SK-N-SH (cell line): ENCODE data around the gene AIF1. TPM values are rescaled to one million over a fixed set of nuclear protein-coding genes. Genes with fewer than 3 reads are reported as not detected.
"Not testable (repeated sequence)": the region's sequence is repeated elsewhere in the genome, so short reads cannot be mapped to it uniquely, and the experiment has no call there.

Experiments
- CTCF ChIA-PET: fragments of 300-600, 350-600 bp; formaldehyde crosslinking; extraction: SDS; loops from one replicate; lab custom pipeline; 2021; lab: Yijun Ruan, JAX
- POLR2A ChIA-PET: fragments of 350-600 bp; sonication (Branson Sonifier 250); formaldehyde crosslinking; extraction: SDS; loops from one replicate; lab custom pipeline; 2020; ENCODE audit warnings: antibody characterized with exemption, inconsistent platforms; lab: Yijun Ruan, JAX
- DNase-seq: peaks from one replicate; pipeline ENCODE4 v3.0.0; 2012
- H2AFZ ChIP-seq: fragments of 200-600 bp; sonication (generic); 2 replicates; pipeline ENCODE4 v1.8.1; 2016; ENCODE audit warnings: antibody characterized with exemption, mild to moderate bottlenecking, low read depth
- H3F3A ChIP-seq: fragments of 200-600 bp; sonication (generic); replicated peaks from 2 replicates; pipeline ENCODE3; 2016; ENCODE audit warnings: antibody characterized with exemption, mild to moderate bottlenecking; ENCODE audit not compliant: insufficient read depth
- H3K27ac ChIP-seq, 2 experiments: fragments of 200-500 bp in 1 of 2; fragments of 200-600 bp in 1 of 2; sonication (Bioruptor generic) in 1 of 2; sonication (generic), shearing (Covaris generic) in 1 of 2; 2 replicates each; pipeline versions ENCODE4 v1.5.1 to v1.6.1; 2014 to 2016; ENCODE audit warnings: low read depth in 2 of 2, inconsistent platforms in 1 of 2, low read length in 1 of 2, mild to moderate bottlenecking in 1 of 2, mixed read lengths in 1 of 2
- H3K27me3 ChIP-seq: fragments of 200-600 bp; sonication (generic), shearing (Covaris generic); 2 replicates; pipeline ENCODE4 v1.6.1; 2016; ENCODE audit warnings: mixed run types; ENCODE audit not compliant: insufficient read depth
- H3K36me3 ChIP-seq, 2 experiments: fragments of 200-500 bp in 1 of 2; fragments of 200-600 bp in 1 of 2; sonication (Bioruptor generic) in 1 of 2; sonication (generic) in 1 of 2; replicated peaks in 1 of 2; 2 replicates each; pipeline versions ENCODE3 to v1.5.1; 2014 to 2016; ENCODE audit warnings: low read length in 1 of 2, mild to moderate bottlenecking in 1 of 2; ENCODE audit not compliant: insufficient read depth in 2 of 2, control insufficient read depth in 1 of 2
- H3K4me1 ChIP-seq, 2 experiments: fragments of 200-500 bp in 1 of 2; fragments of 200-600 bp in 1 of 2; sonication (Bioruptor generic) in 1 of 2; sonication (generic), shearing (Covaris generic) in 1 of 2; 2 replicates each; pipeline versions ENCODE4 v1.5.1 to v1.6.1; 2014 to 2016; ENCODE audit warnings: low read depth in 1 of 2, low read length in 1 of 2, mixed run types in 1 of 2; ENCODE audit not compliant: insufficient read depth in 2 of 2, control insufficient read depth in 1 of 2
- H3K4me2 ChIP-seq: fragments of 200-600 bp; sonication (generic), shearing (Covaris generic); 2 replicates; pipeline ENCODE4 v1.6.1; 2017; ENCODE audit warnings: mixed run types
- H3K4me3 ChIP-seq, 2 experiments: fragments of 200-500 bp in 1 of 2; fragments of 200-600 bp in 1 of 2; sonication (Bioruptor generic) in 1 of 2; sonication (generic), shearing (Covaris generic) in 1 of 2; 2 replicates each; pipeline versions ENCODE4 v1.5.1 to v1.8.1; 2014 to 2016; ENCODE audit warnings: low read depth in 2 of 2, inconsistent platforms in 1 of 2, low read length in 1 of 2, mild to moderate bottlenecking in 1 of 2, mixed read lengths in 1 of 2, moderate library complexity in 1 of 2
- H3K79me2 ChIP-seq: fragments of 200-600 bp; sonication (generic); 2 replicates; pipeline ENCODE4 v1.8.1; 2017; ENCODE audit warnings: mild to moderate bottlenecking; ENCODE audit not compliant: insufficient read depth
- H3K9ac ChIP-seq: fragments of 200-600 bp; sonication (generic); 2 replicates; pipeline ENCODE4 v1.6.1; 2017; ENCODE audit warnings: mixed run types
- H3K9me2 ChIP-seq: fragments of 200-600 bp; sonication (generic); 2 replicates; pipeline ENCODE4 v1.6.1; 2017; ENCODE audit warnings: mixed run types
- H3K9me3 ChIP-seq: fragments of 200-600 bp; sonication (generic); 2 replicates; pipeline ENCODE4 v1.6.1; 2017; ENCODE audit warnings: mixed run types, mild to moderate bottlenecking, moderate library complexity
- H4K20me1 ChIP-seq: fragments of 200-600 bp; sonication (generic); 2 replicates; pipeline ENCODE4 v1.6.1; 2017; ENCODE audit warnings: mild to moderate bottlenecking, mixed run types; ENCODE audit not compliant: insufficient read depth
- ELF1 ChIP-seq: IDR thresholded peaks from 2 replicates; pipeline ENCODE4 v1.4.0; 2012
- IRF3 ChIP-seq: fragments of 150-350 bp; IDR thresholded peaks from 2 replicates; pipeline ENCODE4 v1.6.1; 2016; ENCODE audit warnings: mild to moderate bottlenecking, low read depth, low read length
- JUND ChIP-seq: IDR thresholded peaks from 2 replicates; pipeline ENCODE4 v1.4.0; 2012
- MEF2A ChIP-seq: IDR thresholded peaks from 2 replicates; pipeline ENCODE4 v1.4.0; 2012; ENCODE audit warnings: low read depth, borderline replicate concordance
- NFIC ChIP-seq: IDR thresholded peaks from 2 replicates; pipeline ENCODE4 v1.4.0; 2012; ENCODE audit warnings: borderline replicate concordance
- NRF1 ChIP-seq: IDR thresholded peaks from 2 replicates; pipeline ENCODE4 v1.6.1; 2012; ENCODE audit warnings: low read depth, mild to moderate bottlenecking, low read length
- PBX3 ChIP-seq: IDR thresholded peaks from 2 replicates; pipeline ENCODE4; 2012
- POLR2AphosphoS5 ChIP-seq: IDR thresholded peaks from 2 replicates; pipeline ENCODE4 v1.6.1; 2012; ENCODE audit warnings: low read depth, low read length
- RFX5 ChIP-seq: IDR thresholded peaks from 2 replicates; pipeline ENCODE4 v1.6.1; 2012; ENCODE audit warnings: mild to moderate bottlenecking, improper control_type of control experiment, low read length
- RXRA ChIP-seq: IDR thresholded peaks from 2 replicates; pipeline ENCODE4 v1.4.0; 2012; ENCODE audit warnings: low read depth, mild to moderate bottlenecking, borderline replicate concordance
- SIN3A ChIP-seq: IDR thresholded peaks from 2 replicates; pipeline ENCODE4 v1.6.1; 2012; ENCODE audit warnings: low read depth, mild to moderate bottlenecking, low read length, moderate library complexity, borderline replicate concordance
- USF1 ChIP-seq: IDR thresholded peaks from 2 replicates; pipeline ENCODE4 v1.4.0; 2012; ENCODE audit warnings: low read depth, borderline replicate concordance
- YY1 ChIP-seq: IDR thresholded peaks from 2 replicates; pipeline ENCODE4 v1.4.0; 2012; ENCODE audit warnings: low read depth, mild to moderate bottlenecking
- WGBS: methylation state at CpG from one replicate; pipeline ENCODE4 v1.1.6; 2017; ENCODE audit warnings: low lambda C conversion rate; 5-methylcytosine and 5-hydroxymethylcytosine counted together
- polyA plus RNA-seq, 3 experiments: library from polyadenylated mRNA; depleted of rRNA; stranded (reverse); fragments of >200 nt; gene quantifications; 2 replicates each; pipeline ENCODE4 v1.2.3, GENCODE V29; 2012

The AIF1 gene
- polyA plus RNA-seq, 1 of the 3 experiments (the other 2 are of a cell fraction) = not detected

DNA sequence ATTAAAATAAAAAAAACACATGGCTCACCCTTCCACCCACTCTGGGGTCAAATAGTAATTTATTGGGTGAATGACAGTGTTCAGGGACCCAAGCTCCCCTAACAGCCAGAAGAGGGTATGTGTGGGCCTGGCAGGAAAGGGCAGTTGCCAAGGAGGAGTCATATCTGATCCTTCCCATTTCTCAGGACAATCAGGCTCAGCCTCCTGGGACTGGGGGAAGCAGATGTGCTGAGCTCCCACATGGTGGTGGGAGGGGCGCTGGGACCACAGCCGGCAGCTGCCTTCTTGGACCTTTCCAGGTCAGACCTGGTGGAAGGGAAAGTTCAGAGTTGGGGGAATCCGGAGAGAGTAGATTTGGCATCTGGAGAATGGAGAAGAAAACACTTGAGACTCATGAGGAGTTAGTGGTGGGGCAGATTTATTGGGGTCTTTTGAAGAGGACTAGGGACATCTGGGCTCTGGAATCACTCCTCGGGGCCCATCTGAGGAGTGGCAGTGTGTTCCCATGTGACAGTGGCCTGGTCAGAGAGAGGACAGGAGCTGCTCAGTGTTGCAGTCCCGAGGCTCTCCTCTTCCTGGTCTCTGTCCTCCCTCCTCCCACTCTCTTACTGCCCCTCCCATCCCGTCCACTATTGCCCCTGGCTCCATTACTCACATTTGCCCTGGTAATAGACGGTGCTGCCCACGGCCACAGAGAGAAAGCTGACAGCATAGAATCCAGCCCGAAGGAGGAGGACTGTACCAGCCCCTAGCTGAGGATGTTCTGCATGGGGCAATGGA, 26.0 kb upstream of the AIF1 start:
- Histone ChIP-seq H4K20me1 (no peaks in the 10 kb centered on the region), H3K4me1 (no peaks in the 10 kb centered on the region; a peak in 1 of 4 replicates), H2AFZ (no peak overlapping the region), H3K9me3 (no peaks in the 10 kb centered on the region), H3K9me2 (no peaks in the 10 kb centered on the region), H3K4me2 (no peak overlapping the region), H3K36me3 (no peaks in the 10 kb centered on the region), H3F3A (no peaks in the 10 kb centered on the region), H3K4me3 (no peak overlapping the region), H3K27me3 (no peaks in the 10 kb centered on the region), H3K79me2 (no peaks in the 10 kb centered on the region), H3K9ac (no peak overlapping the region), H3K27ac (no peak overlapping the region)
- no peak for TF ChIP-seq NRF1
- TF ChIP-seq YY1 = no peak
- TF ChIP-seq MEF2A = no peak
- no peak for TF ChIP-seq ELF1
- no peak for TF ChIP-seq IRF3
- TF ChIP-seq NFIC = no peak
- no peak for TF ChIP-seq JUND
- no peak for TF ChIP-seq SIN3A
- no peak for TF ChIP-seq USF1
- no peak for TF ChIP-seq RFX5
- TF ChIP-seq POLR2AphosphoS5 = no peak
- no peak for TF ChIP-seq PBX3
- TF ChIP-seq RXRA = no peak
- WGBS = 58% methylated on average over 9 of the region's 9 CpGs
- DNase-seq = no peak
- ChIA-PET CTCF (interaction anchor here (1.1 to 17.6 kb wide), 6 partner anchors 8 to 43 kb away, joined by 3 to 312 read pairs (median 12); partner anchors contain the start of genes ATP6V1G2 and LTB), POLR2A (interaction anchor here (0.6 kb wide), 1 partner anchor 41 kb away, joined by 3 read pairs; no protein-coding TSS in a partner anchor)

DNA sequence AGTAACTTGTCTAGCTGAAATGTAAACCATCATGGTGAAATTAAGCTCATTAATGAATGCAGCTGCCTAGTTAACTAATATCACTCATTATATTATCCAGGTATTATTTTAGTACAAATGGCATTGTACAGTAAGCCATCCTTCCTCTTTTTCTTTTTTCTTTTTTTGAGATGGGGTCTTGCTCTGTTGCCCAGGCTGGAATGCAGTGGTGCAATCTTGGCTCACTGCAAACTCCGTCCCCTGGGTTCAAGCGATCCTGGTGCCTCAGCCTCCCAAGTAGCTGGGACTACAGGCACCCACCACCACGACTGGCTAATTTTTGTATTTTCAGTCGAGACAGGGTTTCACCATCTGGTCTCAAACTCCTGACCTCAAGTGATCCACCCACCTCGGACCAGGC, 24.3 kb upstream of the AIF1 start:
- H4K20me1 ChIP-seq, H3K79me2 ChIP-seq, H3K4me1 ChIP-seq, DNase-seq, POLR2A ChIA-PET, H3K27ac ChIP-seq, H3K4me2 ChIP-seq, H3K9me2 ChIP-seq, H3K9ac ChIP-seq, H3F3A ChIP-seq, H3K4me3 ChIP-seq, H3K27me3 ChIP-seq, H3K9me3 ChIP-seq, H3K36me3 ChIP-seq, H2AFZ ChIP-seq: not testable (repeated sequence)
- CTCF ChIA-PET = interaction anchor here (1.1 to 3.3 kb wide), 5 partner anchors 8 to 44 kb away, joined by 3 to 15 read pairs (median 10); partner anchors contain the start of genes ATP6V1G2 and LTB
- WGBS = 59% methylated on average over 5 of the region's 5 CpGs
